Fibroblast of mammary gland (primary cell): ENCODE data around the gene SEMG2.
A peak's percentile ranks its signal among the peaks of the same experiment; 100 is the strongest.

Source experiments
- DNase-seq: peaks from one replicate; pipeline ENCODE4 v3.0.0-alpha.2; 2010; ENCODE audit warnings: low read depth
- H3K4me3 ChIP-seq: 2 replicates; pipeline ENCODE4 v1.5.1; 2011; ENCODE audit warnings: low read depth, mild to moderate bottlenecking, low read length, moderate library complexity; ENCODE audit not compliant: control insufficient read depth
- CTCF ChIP-seq: conservative IDR thresholded peaks from 2 replicates; pipeline ENCODE4 v1.5.1; 2011; ENCODE audit warnings: low read depth, low read length, inconsistent platforms; ENCODE audit not compliant: control insufficient read depth, insufficient read depth

The SEMG2 gene

GRCh38 chr20:45247865-45248264 lies 26.7 kb downstream of the SEMG2 start:
- no peak for DNase-seq
- no peak for TF ChIP-seq CTCF
- H3K4me3 ChIP-seq: no peak overlapping the region

- TF ChIP-seq CTCF: no peak
Measured at GRCh38 chr20:45248609-45249008, 27.4 kb downstream of the SEMG2 start.

GRCh38 chr20:45251884-45252560 lies 30.8 kb downstream of the SEMG2 start:
- no peak overlapping the region for H3K4me3 ChIP-seq
- no peak for DNase-seq
- no peak for TF ChIP-seq CTCF

More at GRCh38 chr20:45248609-45249008, 27.4 kb downstream of the SEMG2 start:
- DNase-seq: no peak
- no peak overlapping the region for H3K4me3 ChIP-seq

- DNase-seq: no peak
- TF ChIP-seq CTCF: no peak
- H3K4me3 ChIP-seq: no peak overlapping the region
Measured at GRCh38 chr20:45253261-45253660, 32.1 kb downstream of the SEMG2 start.

GRCh38 chr20:45254383-45255262 lies 33.5 kb downstream of the SEMG2 start, which contains the start of gene SLPI:
TSS of gene SLPI (minus strand) at chr20:45254564. CDS start at chr20:45254543, 21 bp downstream.
- TF ChIP-seq CTCF: no peak
- H3K4me3 ChIP-seq: no peak within 1 kb of the TSS
- DNase-seq: peak; percentile 66

- H3K4me3 ChIP-seq: no peak overlapping the region
- no peak for TF ChIP-seq CTCF
- no peak for DNase-seq
Measured at GRCh38 chr20:45257161-45257560, 36.0 kb downstream of the SEMG2 start.
